ENCODE measurements around the gene SOX6. TPM values are rescaled to one million over a fixed set of nuclear protein-coding genes. Genes with fewer than 3 reads are reported as not detected.

Gene SOX6
- total RNA-seq, 1 donor from 2014 or later: 16.9 TPM

DNA sequence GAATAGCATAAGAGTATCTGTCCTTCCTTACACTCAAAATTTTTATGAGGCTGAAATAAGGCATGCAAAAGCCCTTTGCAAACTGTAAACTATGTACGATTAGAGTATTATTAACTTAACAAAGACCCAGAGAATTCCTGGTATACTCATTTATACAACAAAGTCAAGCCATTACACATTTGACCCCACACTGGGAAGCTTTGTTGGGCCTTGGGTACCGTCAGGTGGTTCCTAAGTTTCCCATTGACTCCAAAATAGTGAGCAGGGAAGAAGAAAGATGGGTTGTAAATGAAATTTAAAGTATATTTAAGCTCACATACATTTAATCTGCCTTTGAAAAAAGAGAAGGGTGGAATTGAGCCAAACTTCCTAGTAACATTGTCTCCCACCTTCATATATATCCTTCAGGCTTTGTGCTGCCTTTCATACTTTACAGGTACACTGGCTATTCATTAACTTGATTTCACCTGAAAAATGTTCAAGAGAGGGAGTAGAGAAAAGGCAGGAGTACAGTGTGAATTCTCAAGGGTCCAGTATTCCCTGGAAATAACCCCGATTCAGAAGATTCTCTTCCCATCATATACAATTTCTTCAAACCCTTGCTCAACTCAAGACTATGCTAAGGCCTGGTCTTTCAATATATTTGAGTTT, 68.6 kb downstream of the SOX6 start:
- no peak for DNase-seq
- intact Hi-C loops (cut with micrococcal nuclease): no loop called here
- no peak for ATAC-seq

DNA sequence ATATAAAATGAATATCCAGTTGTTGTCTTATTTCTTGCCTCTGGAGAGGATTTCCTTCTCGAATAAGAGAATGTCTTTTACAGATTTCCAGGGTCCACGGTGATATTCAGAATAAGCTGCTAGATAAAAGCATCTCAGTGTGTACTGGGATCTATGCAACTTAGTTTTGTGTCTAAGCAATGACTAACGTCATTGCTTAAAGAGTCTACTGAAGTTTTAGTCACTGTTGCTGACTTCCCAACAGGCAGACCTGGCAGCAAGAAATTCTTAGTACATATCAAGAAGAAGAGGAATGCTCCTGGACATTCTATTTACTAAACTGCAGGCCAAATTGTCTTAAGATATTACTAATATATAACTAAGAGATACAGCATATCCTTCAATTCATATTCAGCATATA, 70.3 kb downstream of the SOX6 start:
- intact Hi-C loops (cut with micrococcal nuclease): no loop called here
- DNase-seq (no peak), ATAC-seq (no peak)

DNA sequence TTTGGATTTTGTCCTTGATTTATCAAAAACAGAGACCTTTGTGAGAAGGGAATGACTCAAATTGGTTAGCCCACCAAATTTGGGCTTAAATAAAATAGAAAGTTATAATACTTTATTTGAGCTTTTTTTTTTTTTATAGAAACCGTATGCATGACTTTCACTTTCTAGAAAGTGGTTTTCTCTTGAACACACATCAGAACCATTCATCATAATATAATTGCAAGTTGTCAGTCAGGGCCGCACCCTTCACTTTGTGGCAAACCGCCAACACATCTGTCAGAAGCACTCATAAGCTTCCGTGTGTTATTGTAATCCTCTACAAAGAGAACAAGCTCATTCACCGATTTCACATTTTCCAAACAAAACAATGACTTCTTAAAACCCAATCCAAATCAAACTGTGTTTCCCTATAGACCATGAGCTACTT, 76.1 kb downstream of the SOX6 start:
- intact Hi-C loops (cut with micrococcal nuclease): no loop called here

DNA sequence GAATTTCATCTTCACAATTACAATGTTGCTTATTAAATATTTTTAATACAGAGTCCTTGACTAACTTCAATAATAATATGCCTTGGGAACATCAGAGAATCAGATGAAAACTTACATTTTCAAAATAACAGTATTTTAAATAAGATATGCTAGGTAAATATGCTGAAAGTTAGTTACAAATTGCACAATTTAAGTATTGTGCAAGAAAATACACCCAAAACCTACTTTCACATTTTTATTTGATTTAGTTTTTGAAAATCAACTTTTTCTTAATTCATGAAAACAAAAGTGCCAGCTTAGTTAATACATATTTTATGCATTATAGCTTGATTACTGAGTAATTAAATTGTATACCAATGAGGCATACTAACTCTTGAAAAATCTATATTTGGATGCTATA, 76.8 kb downstream of the SOX6 start:
- no peak for DNase-seq
- intact Hi-C loops (cut with micrococcal nuclease): no loop called here
- ATAC-seq: no peak

More for the DNA sequence above, 76.1 kb downstream of the SOX6 start:
- peak; percentile 49 for DNase-seq
- peak; percentile 47 for ATAC-seq

DNA sequence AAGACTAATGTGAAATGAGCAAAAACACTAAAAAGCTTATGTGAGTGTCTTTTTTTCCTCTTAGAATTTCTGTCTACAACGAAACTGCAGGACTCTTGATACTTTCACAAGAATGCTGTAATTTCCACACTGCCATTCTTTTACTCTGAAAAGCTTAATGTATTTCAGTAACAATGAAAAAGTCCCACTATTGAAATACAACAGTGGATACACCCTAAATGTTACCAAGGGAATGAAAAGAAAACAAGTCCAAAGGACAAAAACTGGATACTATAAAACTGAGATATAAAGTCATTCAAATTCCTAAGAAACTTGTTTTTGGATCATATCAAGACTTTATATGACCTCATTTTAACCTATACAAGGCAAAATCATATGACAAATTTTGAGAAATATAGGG, 77.4 kb downstream of the SOX6 start:
- DNase-seq: no peak
- intact Hi-C loops (cut with micrococcal nuclease): no loop called here
- no peak for ATAC-seq

DNA sequence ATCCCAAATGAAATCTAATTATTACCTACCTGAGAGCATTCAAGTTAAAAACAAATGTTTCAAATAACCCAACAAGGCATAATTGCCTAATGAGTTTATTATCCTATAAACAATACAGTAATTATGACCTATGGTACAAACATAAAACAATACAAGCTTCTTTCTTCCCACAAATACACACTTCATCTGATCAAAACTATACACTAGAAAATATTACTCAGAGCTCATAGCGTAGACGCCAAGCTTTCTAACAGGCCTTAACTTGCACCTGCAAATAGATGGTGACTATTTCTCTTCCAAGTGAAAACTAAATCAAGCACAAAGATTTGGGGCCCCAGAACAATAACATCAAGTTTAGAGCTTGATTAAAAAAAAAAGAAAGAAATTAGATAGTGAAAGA, 78.1 kb downstream of the SOX6 start:
- DNase-seq (no peak), ATAC-seq (no peak)
- intact Hi-C loops (cut with micrococcal nuclease): no loop called here

DNA sequence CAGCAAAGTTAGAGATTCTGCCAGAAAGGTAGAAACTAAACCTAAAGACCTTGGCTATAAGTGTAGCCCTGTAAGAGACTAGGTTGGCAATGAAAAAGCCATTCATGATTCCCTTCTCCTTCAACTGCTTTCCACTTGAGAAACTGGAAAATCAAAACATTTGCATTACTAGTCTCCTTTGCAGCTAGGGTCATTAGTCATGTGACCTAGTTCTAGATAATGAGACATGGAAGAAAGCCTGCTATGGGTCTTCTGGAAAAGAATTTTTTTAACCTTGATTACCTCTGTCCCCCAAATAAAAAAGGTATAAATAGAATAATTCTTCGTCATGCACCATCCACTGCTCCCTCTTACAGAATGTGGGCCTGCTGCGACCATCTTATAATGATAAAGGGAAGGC, 80.1 kb downstream of the SOX6 start:
- ATAC-seq (no peak), DNase-seq (no peak)
- intact Hi-C loops (cut with micrococcal nuclease): no loop called here

DNA sequence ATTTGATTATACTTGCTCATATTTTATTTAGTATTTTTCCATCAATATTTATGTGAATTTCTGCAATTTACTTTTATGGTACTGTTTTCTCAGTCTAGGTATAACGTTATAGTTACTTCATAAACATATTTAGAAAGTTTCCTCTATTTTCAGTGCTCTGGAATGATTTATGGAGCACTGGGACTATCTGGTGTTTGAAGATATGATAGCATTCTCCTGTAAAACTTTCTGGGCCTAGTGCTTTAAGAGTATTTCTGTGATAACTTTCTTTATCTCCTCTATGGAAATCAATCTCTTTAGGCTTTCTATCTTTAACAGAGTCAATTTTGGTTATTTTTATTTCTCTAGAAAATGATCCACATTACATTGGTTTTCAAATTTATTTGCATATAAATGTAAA, 85.1 kb downstream of the SOX6 start:
- ATAC-seq (no peak), DNase-seq (no peak)
- intact Hi-C loops (cut with micrococcal nuclease): no loop called here

DNA sequence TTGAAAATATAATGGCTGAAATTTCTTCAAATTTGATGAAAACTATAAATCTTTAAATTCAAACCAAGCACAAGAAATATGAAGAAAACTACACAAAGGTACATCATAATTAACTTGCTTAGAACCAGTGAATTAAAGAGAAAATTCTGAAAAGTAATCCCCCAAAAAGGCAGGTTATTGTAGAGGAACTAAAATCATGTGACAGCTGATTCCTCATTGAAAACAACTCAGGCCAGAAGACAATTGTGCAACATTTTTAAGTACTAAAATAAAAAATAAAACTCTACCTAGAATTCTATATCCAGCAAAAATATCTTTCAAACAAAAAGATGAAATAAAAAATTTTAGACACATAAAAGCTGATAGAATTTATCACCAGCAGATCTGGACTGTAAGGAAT, 90.3 kb downstream of the SOX6 start:
- ATAC-seq (no peak), DNase-seq (no peak)
- intact Hi-C loops (cut with micrococcal nuclease): no loop called here

DNA sequence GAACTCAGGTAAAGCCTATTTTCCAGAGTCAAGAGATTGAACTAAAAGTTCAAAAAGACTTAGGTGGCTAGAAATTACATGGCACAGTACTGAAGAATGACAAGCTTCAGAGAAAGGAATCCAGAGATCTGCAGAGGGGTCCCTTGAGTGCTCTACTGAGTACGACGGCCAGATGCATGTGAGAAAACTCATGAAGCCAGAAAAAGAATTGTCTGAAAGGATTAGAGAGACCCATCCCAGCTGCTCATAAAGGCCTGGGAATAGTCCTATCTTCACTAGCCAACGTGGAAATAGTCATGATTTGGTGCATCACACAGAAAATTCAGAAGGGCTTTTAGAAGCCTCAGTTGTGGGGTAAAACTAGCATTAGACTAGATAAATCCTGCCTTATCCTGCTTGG, 91.3 kb downstream of the SOX6 start:
- ATAC-seq (peak; percentile 76), DNase-seq (no peak)
- intact Hi-C loops (cut with micrococcal nuclease): no loop called here

DNA sequence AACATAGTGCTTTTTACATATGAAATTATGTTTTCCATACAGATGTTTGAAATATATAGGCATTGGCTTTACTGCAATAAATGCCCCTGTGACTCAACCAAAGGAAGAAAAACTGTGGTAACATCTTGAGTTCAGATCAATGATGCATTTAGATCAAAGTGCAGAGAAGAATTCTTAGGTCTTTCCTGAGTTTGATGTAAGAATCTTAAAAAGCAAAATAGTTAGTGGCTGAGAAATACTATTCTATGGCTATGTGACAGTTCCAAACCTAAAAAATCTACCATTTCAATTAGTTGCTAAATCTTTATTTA, 93.7 kb downstream of the SOX6 start:
- no peak for DNase-seq
- no peak for ATAC-seq

DNA sequence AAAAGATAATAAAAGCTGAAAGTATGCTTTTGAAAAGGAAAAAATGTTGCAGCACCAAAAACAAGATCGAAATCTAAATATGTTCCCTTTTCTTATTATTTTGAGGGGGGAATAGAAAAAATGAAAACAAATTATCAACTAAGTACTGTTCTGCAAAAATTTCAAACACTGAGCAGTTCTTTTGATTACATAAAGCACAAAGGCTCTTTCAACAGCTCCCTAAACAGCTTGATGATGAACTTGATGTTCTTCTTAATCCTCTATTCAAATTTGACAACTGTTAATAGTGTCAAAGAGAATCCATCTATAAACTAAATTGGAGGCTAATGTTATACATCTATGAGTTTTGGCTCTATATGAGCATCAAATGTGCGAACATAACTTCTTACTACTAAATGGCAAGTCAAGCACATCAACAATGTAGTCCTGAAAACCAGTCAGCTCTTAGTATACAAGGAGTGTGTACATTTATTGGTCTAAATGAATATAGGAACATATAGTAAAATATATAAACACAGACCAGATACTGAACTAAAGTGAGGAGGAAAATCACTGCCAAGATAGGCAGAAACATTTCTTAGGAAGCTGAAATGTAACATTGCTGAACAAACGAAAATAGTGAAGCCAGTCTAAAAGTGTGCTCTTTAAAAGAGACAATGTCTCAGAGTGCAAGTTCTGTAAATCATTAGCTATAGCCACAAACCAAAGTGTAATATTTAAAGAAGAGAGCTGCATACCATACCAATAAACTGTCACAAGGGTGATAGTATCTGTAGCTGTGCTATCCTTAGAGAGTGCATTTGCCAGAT, 94.3 kb downstream of the SOX6 start:
- intact Hi-C loops (cut with micrococcal nuclease): no loop called here
- DNase-seq (no peak), ATAC-seq (no peak)

More for the DNA sequence above, 93.7 kb downstream of the SOX6 start:
- intact Hi-C loops (cut with micrococcal nuclease): no loop called here

DNA sequence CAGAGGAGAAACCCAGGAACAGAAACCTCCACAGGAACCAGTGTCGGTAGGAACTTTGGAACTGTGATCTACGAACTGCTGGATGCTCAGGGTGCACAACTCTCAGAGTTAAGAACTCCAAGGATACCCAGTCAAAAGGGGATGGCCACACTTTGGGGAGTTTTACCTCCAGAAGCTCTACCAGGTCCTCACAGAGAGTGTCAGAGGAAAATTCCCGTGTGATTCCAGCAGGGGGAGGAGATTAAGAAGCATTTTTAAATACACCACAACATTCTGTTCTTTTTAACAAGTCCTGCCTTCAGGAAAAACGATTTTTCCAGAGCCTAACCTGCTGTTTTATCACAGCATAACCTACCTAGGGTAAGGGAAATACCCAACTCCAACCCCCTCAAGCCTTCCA, 104.0 kb downstream of the SOX6 start:
- intact Hi-C loops (cut with micrococcal nuclease): no loop called here
- DNase-seq (no peak), ATAC-seq (no peak)

DNA sequence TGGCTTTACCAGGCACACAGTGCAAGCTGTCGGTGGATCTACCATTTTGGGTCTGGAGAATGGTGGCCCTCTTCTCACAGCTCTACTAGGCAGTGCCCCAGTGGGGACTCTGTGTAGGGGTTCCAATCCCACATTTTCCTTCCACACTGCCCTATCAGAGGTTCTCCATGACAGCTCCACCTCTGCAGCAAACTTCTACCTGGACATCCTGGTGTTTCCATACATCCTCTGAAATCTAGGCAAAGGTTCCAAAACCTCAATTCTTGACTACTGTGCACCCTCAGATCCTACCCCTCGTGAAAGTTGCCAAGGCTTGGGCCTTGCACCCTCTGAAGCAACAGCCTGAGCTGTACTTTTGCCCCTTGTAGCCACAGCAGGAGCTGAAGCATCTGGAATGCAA, 108.1 kb downstream of the SOX6 start:
- DNase-seq (no peak), ATAC-seq (no peak)
- intact Hi-C loops (cut with micrococcal nuclease): no loop called here

DNA sequence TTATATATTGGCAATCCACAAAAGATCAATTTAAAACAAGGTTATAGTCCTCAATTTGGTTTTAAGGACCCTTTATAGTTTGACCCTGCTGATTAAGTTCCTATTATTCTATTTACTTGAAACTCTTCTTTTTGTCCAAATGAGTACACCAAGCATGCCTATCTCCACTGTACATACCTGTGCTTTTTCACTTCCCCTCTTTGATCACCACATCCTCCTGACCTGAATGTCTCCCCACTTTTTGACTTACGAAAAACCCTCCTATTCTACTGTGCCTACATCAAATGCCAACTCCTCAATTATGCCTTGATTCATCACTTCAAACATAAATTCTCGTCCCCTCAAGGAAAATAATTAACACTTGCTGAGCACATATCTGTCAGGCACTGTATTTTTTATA, 113.5 kb downstream of the SOX6 start:
- no peak for ATAC-seq
- intact Hi-C loops (cut with micrococcal nuclease): no loop called here
- no peak for DNase-seq

DNA sequence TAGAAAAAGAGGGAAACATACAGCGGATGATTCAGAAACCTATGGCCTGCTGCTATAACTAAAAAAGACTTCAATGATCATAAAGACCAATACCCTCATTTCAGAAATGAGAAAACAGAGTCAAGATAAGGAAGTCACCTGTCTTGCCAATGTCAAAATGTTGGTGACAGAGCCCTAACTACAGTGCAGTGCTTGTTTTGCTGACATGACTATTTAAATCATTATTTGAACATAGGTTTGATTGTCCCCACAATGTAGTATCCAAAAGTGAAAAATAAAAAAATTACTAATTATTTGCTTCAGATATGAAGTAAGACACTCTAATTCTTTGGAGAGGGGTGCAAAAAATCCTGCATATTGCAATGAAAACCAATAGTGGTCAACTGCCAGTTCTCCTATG, 115.7 kb downstream of the SOX6 start:
- ATAC-seq (no peak), DNase-seq (no peak)
- intact Hi-C loops (cut with micrococcal nuclease): no loop called here

DNA sequence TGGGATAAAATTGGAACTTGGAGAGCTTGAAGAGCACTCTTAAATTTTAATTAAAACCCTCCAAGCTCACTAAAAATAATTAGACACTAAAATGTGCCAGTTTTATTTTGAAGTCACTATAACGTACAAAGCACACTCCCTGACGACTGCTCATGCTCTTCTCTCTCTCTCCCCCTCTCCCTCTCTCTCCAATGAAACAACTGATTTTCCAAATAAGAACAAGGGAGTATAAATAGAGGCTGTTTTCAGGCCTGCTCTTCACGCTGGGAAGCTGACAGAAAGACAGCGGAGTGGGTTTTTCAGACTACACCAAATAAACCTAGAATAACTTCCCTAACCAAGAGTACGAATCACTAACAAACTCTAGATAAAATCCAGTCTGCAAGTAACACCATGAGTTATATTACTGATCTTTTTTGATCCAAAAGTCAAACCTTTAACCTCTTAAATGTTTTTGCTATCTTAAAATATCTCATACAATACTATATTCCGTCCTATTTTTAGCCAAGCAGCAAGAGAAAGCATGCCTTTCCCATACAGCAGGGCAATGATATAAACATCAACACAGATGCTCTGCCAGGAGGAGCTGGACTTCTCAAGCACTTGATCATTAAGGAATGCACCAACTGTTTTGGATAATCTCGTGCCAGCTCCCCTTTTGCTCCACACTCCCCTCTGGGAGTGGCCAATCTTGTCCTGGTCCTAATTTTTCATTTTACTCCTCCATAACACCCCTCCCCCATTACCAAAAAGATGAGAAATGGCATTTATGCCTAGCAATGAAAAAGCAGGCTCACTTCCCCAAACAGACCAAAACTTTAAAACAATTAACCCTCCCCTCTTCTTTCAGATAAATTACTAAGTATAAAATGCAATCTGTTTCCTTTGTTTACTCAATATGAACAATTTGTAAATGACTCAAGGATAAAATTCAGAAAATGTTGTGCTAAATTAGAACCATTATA, 116.9 kb downstream of the SOX6 start:
- intact Hi-C loops (cut with micrococcal nuclease): no loop called here
- ATAC-seq (peak; percentile 84), DNase-seq (no peak)

DNA sequence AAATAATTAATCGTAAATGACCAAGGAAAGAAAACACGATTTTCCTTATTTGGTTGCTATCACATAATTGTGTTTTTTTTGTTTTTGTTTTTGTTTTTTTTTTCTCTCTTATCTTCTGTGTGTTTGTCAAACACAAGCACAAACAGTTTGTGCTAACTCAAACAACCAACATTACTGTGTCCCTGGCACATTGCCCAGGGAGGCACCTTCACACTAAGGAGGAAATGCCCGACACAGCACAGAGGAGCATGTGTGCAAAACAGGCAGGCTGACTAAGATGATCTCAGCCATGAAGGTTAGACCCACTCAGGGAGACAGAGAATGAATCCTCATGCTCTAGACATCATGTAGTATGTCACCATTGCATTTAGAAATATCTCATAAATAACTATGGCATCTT, 130.1 kb downstream of the SOX6 start:
- intact Hi-C loops (cut with micrococcal nuclease): no loop called here
- DNase-seq (peak; percentile 63), ATAC-seq (peak; percentile 97)

DNA sequence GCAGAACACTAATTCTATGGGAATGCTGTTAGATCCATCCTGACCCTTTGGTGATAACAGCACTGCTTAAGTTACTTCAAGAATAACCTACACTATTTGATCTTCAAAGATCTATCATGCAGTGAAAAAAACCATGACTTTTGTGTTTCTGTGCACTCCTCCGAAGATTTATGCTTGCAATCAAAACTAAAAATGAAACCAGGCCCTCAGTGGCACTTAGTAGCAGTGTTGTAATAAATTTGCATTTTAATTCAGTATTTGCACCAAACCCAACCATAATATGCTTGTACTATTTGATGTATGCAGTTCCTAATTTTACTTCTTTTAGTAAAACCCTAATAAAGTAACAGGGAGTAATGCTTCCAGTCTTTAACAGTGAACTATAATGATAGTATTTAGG, 130.7 kb downstream of the SOX6 start:
- DNase-seq: no peak
- ATAC-seq: no peak
- intact Hi-C loops (cut with micrococcal nuclease): no loop called here

DNA sequence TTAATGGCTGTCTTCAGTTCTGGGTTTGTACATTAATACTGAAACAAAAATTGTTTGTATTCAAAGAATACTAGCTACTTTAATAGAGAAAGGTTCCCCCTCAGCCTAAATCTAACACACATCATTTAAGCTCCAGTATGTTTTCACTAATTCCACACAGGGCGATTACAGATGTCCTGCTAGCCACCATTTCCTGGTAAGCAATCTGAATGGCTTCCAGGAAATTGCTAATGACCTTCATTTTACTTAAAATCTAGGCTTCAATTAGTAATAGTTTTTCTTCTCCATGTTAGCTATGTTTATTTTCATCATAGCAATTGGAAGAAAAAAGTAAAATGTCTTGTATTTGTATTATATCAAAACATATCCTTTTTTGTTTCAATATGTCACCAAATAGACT, 132.8 kb downstream of the SOX6 start:
- intact Hi-C loops (cut with micrococcal nuclease): no loop called here
- ATAC-seq (no peak), DNase-seq (no peak)
